B cell (primary cell): ENCODE measurements around the gene DCAF4.

Experiments
- EZH2 ChIP-seq: IDR thresholded peaks from 2 replicates; pipeline ENCODE4 v1.6.1; 2012; ENCODE audit warnings: borderline replicate concordance, low read depth, mild to moderate bottlenecking, moderate library complexity, low read length; ENCODE audit not compliant: insufficient read depth, poor library complexity, severe bottlenecking
- TF ChIP-seq, protein P1 (sequence below): fragments of 200-600 bp; IDR thresholded peaks from one replicate; pipeline ENCODE4 v1.8.0; 2022; ENCODE audit warnings: antibody characterized with exemption, mild to moderate bottlenecking

DNA sequence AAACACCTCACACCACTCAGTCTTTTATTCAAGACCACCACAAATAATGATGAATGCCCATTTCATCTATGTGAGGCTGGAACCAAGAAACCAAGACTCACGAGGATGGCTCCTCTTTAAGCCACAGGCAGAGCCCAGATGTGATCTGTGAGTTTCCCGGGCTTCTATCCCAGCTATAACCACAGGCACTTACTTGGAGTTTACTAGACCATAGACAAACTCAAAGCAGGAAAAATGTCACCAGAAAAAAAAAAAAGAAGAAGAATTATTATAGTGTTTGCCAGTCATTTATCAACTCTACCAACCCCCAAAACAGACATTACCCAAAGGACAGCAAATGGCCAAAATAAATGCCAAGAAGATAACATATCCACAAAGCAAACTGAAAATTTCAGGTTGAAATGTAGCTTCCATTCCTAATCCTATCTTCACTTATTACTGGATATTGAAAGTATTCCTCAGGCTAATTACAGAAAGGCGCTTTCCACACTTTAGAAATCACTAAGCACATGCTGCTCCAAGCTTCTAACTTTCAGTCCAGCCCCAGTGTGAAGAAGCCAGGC, 56.0 kb downstream of the DCAF4 start:
- TF ChIP-seq EZH2, result no peak
- TF ChIP-seq, protein P1, sequence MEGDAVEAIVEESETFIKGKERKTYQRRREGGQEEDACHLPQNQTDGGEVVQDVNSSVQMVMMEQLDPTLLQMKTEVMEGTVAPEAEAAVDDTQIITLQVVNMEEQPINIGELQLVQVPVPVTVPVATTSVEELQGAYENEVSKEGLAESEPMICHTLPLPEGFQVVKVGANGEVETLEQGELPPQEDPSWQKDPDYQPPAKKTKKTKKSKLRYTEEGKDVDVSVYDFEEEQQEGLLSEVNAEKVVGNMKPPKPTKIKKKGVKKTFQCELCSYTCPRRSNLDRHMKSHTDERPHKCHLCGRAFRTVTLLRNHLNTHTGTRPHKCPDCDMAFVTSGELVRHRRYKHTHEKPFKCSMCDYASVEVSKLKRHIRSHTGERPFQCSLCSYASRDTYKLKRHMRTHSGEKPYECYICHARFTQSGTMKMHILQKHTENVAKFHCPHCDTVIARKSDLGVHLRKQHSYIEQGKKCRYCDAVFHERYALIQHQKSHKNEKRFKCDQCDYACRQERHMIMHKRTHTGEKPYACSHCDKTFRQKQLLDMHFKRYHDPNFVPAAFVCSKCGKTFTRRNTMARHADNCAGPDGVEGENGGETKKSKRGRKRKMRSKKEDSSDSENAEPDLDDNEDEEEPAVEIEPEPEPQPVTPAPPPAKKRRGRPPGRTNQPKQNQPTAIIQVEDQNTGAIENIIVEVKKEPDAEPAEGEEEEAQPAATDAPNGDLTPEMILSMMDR, result no peak
